Mucosa of descending colon (tissue), 3 donors: Measurements from ENCODE around the gene KCNN3. TPM values are rescaled to one million over a fixed set of nuclear protein-coding genes. Genes with fewer than 3 reads are reported as not detected.

Source experiments
- ATAC-seq: fragments of 200-7000 bp; cut with Tn5 transposase; one replicate; pipeline ENCODE4 v1.9.1; 2020; ENCODE audit warnings: mild to moderate bottlenecking, moderate library complexity
- DNase-seq, 3 donors: peaks; one replicate each; pipeline ENCODE4 v3.0.0-alpha.2; 2020
- H3K36me3 ChIP-seq: fragments of 200-600 bp; one replicate; pipeline ENCODE4 v1.8.0; 2021; ENCODE audit warnings: low read depth, mild to moderate bottlenecking
- H3K4me1 ChIP-seq: fragments of 200-600 bp; one replicate; pipeline ENCODE4 v1.8.0; 2021; ENCODE audit warnings: low read depth, mild to moderate bottlenecking
- H3K4me3 ChIP-seq: fragments of 200-600 bp; one replicate; pipeline ENCODE4 v1.8.0; 2021; ENCODE audit warnings: mild to moderate bottlenecking
- H3K9me3 ChIP-seq: fragments of 200-600 bp; one replicate; pipeline ENCODE4 v1.8.0; 2021; ENCODE audit warnings: mild to moderate bottlenecking
- intact Hi-C, 2 donors: fragments of 100-400 bp; cut with DNase I in 1 of 2; cut with micrococcal nuclease in 1 of 2; formaldehyde crosslinking; loops; one replicate each; pipeline versions ENCODE4 v1.11.0 to v1.11.1; 2022; cut with DNase I, micrococcal nuclease
- total RNA-seq, 3 donors: library from RNA; stranded (reverse); fragmentation: NEBNext Ultra II Directional in 2 of 3; extraction: Animal tissue kit (Norgen Biotek cat#: 25700) in 2 of 3; gene quantifications; one replicate each; pipeline versions ENCODE4 v1.2.1 to v1.2.4, GENCODE V29; 2021 to 2023
- TF ChIP-seq, protein P1 (sequence below): fragments of 200-600 bp; IDR thresholded peaks from one replicate; pipeline ENCODE4 v1.8.0; 2022; ENCODE audit warnings: antibody characterized with exemption, mild to moderate bottlenecking
- donor health status: DM: no; HTN: no; CAD: no; lungs with moderate emphysema.
- donor health status: DM: no; HTN: no; CAD: no.
- donor health status: DM: no; HTN: yes; CAD: no.

KCNN3 gene
- total RNA-seq, 3 donors from 2014 or later, result 1.5 to 19.3 (median 2.0) TPM

- intact Hi-C loops, result no loop called here
- Histone ChIP-seq H3K9me3 (no peaks in the 10 kb centered on the region), H3K4me3 (no peak overlapping the region), H3K4me1 (no peaks in the 10 kb centered on the region), H3K36me3 (no peaks in the 10 kb centered on the region)
- ATAC-seq (no peak), DNase-seq (no peak)
- TF ChIP-seq, protein P1, sequence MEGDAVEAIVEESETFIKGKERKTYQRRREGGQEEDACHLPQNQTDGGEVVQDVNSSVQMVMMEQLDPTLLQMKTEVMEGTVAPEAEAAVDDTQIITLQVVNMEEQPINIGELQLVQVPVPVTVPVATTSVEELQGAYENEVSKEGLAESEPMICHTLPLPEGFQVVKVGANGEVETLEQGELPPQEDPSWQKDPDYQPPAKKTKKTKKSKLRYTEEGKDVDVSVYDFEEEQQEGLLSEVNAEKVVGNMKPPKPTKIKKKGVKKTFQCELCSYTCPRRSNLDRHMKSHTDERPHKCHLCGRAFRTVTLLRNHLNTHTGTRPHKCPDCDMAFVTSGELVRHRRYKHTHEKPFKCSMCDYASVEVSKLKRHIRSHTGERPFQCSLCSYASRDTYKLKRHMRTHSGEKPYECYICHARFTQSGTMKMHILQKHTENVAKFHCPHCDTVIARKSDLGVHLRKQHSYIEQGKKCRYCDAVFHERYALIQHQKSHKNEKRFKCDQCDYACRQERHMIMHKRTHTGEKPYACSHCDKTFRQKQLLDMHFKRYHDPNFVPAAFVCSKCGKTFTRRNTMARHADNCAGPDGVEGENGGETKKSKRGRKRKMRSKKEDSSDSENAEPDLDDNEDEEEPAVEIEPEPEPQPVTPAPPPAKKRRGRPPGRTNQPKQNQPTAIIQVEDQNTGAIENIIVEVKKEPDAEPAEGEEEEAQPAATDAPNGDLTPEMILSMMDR, result no peak
These were observed 143.6 kb downstream of the KCNN3 start for GRCh38 chr1:154726443-154726842.

- no peaks in the 10 kb centered on the region for H3K36me3 ChIP-seq
- DNase-seq (no peak), ATAC-seq (no peak)
- no peaks in the 10 kb centered on the region for H3K9me3 ChIP-seq
- H3K4me3 ChIP-seq, result no peak overlapping the region
- TF ChIP-seq, protein P1, result no peak
- H3K4me1 ChIP-seq, result no peaks in the 10 kb centered on the region
- intact Hi-C loops, result no loop called here
These were observed 144.2 kb downstream of the KCNN3 start for GRCh38 chr1:154725865-154726264.

- intact Hi-C loops, result no loop called here
- no peak for ATAC-seq
- TF ChIP-seq, protein P1, result no peak
- H3K9me3 ChIP-seq, result no peaks in the 10 kb centered on the region
- no peak for DNase-seq
- no peaks in the 10 kb centered on the region for H3K36me3 ChIP-seq
- no peak overlapping the region for H3K4me3 ChIP-seq
- no peaks in the 10 kb centered on the region for H3K4me1 ChIP-seq
These were observed 149.5 kb downstream of the KCNN3 start for GRCh38 chr1:154720328-154721297.

GRCh38 chr1:154719586-154720327 lies 150.3 kb downstream of the KCNN3 start:
- ATAC-seq (no peak), DNase-seq (no peak)
- Histone ChIP-seq H3K9me3 (no peaks in the 10 kb centered on the region), H3K36me3 (no peaks in the 10 kb centered on the region), H3K4me3 (no peak overlapping the region), H3K4me1 (no peaks in the 10 kb centered on the region)
- intact Hi-C loops, result no loop called here
- TF ChIP-seq, protein P1, result no peak

DNA sequence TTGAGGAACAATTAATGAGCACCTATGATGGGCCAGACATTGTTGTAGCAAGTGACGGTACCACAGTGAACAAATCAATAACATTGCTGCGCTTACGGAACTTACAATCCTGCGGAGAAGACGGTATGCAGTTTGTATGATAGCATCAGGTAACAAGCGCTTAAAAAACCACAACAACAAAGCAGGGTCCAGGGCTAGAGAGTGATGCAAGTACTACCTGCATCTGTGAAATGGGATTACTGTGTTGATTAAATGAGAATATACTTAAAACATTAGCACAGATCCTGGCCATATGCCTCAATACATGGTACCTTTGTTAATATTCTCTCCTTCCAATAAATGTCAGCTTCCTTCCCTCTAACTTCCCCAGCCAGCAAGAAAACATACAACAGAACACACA lies 151.5 kb downstream of the KCNN3 start:
- H3K4me3 ChIP-seq, result no peak overlapping the region
- TF ChIP-seq, protein P1, result no peak
- no peaks in the 10 kb centered on the region for H3K36me3 ChIP-seq
- H3K4me1 ChIP-seq, result no peaks in the 10 kb centered on the region
- no peaks in the 10 kb centered on the region for H3K9me3 ChIP-seq
- ATAC-seq (no peak), DNase-seq (no peak)
- intact Hi-C loops, result no loop called here
